Immature natural killer cell (primary cell): ENCODE measurements around the gene GUCY1A2. TPM values are rescaled to one million over a fixed set of nuclear protein-coding genes. Genes with fewer than 3 reads are reported as not detected.
"Not testable (repeated sequence)": the region's sequence is repeated elsewhere in the genome, so short reads cannot be mapped to it uniquely, and the experiment has no call there.

ENCODE experiments used
- DNase-seq, 3 donors: peaks; one replicate each; pipeline ENCODE4 v3.0.0; 2022; ENCODE audit warnings: mixed read lengths in 1 of 3
- H3K27ac Mint-ChIP-seq, 6 donors: one replicate each; pipeline ENCODE4 v1.8.0; 2020; ENCODE audit warnings: mixed read lengths in 6 of 6, mild to moderate bottlenecking in 5 of 6, inconsistent platforms in 4 of 6, moderate library complexity in 3 of 6
- H3K27me3 Mint-ChIP-seq, 3 donors: one replicate each; pipeline ENCODE4 v1.8.0; 2020 to 2021; ENCODE audit warnings: low read depth in 3 of 3, mild to moderate bottlenecking in 3 of 3, mixed read lengths in 3 of 3, moderate library complexity in 3 of 3, inconsistent platforms in 1 of 3
- H3K36me3 Mint-ChIP-seq, 3 donors: one replicate each; pipeline ENCODE4 v1.8.0; 2020; ENCODE audit warnings: mixed read lengths in 3 of 3, inconsistent platforms in 2 of 3, mild to moderate bottlenecking in 2 of 3
- H3K4me1 Mint-ChIP-seq, 2 donors: one replicate each; pipeline ENCODE4 v1.8.0; 2020; ENCODE audit warnings: inconsistent platforms in 2 of 2, mild to moderate bottlenecking in 2 of 2, mixed read lengths in 2 of 2, moderate library complexity in 1 of 2
- H3K4me3 Mint-ChIP-seq, 5 donors: one replicate each; pipeline ENCODE4 v1.8.0; 2020; ENCODE audit warnings: mild to moderate bottlenecking in 5 of 5, mixed read lengths in 5 of 5, inconsistent platforms in 3 of 5, moderate library complexity in 3 of 5
- H3K9me3 Mint-ChIP-seq, 6 donors: one replicate each; pipeline ENCODE4 v1.8.0; 2020; ENCODE audit warnings: mild to moderate bottlenecking in 6 of 6, mixed read lengths in 6 of 6, inconsistent platforms in 4 of 6, moderate library complexity in 3 of 6
- polyA plus RNA-seq, 3 donors: library from polyadenylated mRNA; unstranded; fragments of 300-500 nt; fragmentation: Illumina TruSeq; gene quantifications; one replicate each; pipeline ENCODE4 v1.2.3, GENCODE V29; 2021

GUCY1A2 gene
- polyA plus RNA-seq, 3 donors from 2014 or later: not detected

DNA sequence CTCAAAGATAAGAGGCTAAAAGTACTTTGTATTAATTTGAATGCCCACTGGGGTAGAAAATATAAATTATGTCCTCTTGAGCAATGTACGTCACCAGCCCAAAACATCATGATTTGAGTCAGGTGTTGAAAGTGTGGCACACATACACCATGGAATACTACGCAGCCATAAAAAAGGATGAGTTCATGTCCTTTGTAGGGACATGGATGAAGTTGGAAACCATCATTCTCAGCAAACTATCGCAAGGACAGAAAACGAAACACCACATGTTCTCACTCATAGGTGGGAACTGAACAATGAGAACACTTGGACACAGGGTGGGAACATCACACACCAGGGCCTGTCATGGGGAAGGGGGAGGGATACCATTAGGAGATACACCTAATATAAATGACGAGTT, 134.6 kb downstream of the GUCY1A2 start:
- not testable (repeated sequence) for DNase-seq, H3K36me3 Mint-ChIP-seq, H3K4me1 Mint-ChIP-seq, H3K27me3 Mint-ChIP-seq, H3K4me3 Mint-ChIP-seq, H3K27ac Mint-ChIP-seq
- H3K9me3 Mint-ChIP-seq: peaks cover 9 to 46% (median 30%) of the 10 kb centered on the region in 6 donors

- no peak overlapping the region for H3K4me3 Mint-ChIP-seq
- H3K27ac Mint-ChIP-seq: no peak overlapping the region
- H3K36me3 Mint-ChIP-seq: peaks cover 0 to 4% (median 2%) of the 10 kb centered on the region in 3 donors
- H3K9me3 Mint-ChIP-seq: peaks cover 7 to 42% (median 33%) of the 10 kb centered on the region in 6 donors
- H3K4me1 Mint-ChIP-seq: no peaks in the 10 kb centered on the region
- no peak for DNase-seq
- H3K27me3 Mint-ChIP-seq: no peaks in the 10 kb centered on the region
These were observed 138.3 kb downstream of the GUCY1A2 start for GRCh38 chr11:106879832-106880546.

DNA sequence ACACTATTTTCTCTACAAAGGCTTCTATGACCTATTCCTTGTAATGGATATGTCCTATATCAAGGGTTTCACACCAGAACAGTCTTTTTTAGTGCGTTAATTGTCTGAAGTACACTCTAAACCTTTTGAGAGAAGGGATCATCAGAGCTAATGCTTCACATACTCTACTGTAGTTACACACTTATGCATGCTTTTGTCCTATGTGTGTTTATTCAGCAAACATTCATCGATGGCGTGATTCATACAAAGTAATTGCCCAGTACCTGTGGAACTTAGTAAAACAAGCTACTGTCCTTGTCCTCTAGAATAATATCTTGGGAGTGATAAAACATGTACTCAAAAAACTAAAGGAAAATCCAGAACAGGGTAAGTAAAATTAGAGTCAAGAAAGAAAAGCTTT, 139.2 kb downstream of the GUCY1A2 start:
- no peak overlapping the region for H3K4me3 Mint-ChIP-seq
- H3K4me1 Mint-ChIP-seq: no peaks in the 10 kb centered on the region
- H3K27ac Mint-ChIP-seq: no peak overlapping the region
- no peak for DNase-seq
- peaks cover 7 to 46% (median 28%) of the 10 kb centered on the region in 6 donors for H3K9me3 Mint-ChIP-seq
- H3K27me3 Mint-ChIP-seq: no peaks in the 10 kb centered on the region
- peaks cover 0 to under 1% (median under 1%) of the 10 kb centered on the region in 3 donors for H3K36me3 Mint-ChIP-seq

DNA sequence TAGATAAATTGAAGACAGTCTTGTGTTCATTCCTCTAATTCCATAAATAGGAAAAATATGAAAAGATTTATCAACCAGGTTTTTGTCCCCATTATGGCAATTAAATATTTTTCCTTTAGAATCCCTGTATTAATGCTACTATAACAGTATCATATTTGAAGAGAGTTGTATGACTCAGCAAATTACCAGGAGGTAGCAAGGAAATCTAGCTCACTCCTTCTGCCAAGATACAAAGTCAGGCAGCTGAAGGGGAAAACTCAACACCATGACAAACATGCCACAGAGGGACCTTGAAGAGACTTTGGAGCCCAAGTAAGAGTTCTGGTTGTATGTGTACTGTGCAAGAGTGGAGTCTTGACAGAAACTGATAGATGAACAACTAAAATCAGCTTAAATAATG, 143.3 kb downstream of the GUCY1A2 start:
- Mint-ChIP-seq H3K9me3 (peaks cover 11 to 60% (median 28%) of the 10 kb centered on the region in 6 donors), H3K27ac (no peak overlapping the region), H3K36me3 (peaks cover 0 to 4% (median 0%) of the 10 kb centered on the region in 3 donors), H3K4me3 (no peak overlapping the region), H3K4me1 (no peaks in the 10 kb centered on the region), H3K27me3 (no peaks in the 10 kb centered on the region)
- no peak for DNase-seq

- H3K36me3 Mint-ChIP-seq: peaks cover 0 to 4% (median 0%) of the 10 kb centered on the region in 3 donors
- peaks cover 8 to 57% (median 26%) of the 10 kb centered on the region in 6 donors for H3K9me3 Mint-ChIP-seq
- no peaks in the 10 kb centered on the region for H3K4me1 Mint-ChIP-seq
- H3K4me3 Mint-ChIP-seq: no peak overlapping the region
- H3K27me3 Mint-ChIP-seq: no peaks in the 10 kb centered on the region
- no peak for DNase-seq
- no peak overlapping the region for H3K27ac Mint-ChIP-seq
These were observed 146.0 kb downstream of the GUCY1A2 start for GRCh38 chr11:106872246-106872645.

- Mint-ChIP-seq H3K4me1 (no peaks in the 10 kb centered on the region), H3K36me3 (no peaks in the 10 kb centered on the region), H3K4me3 (no peak overlapping the region), H3K9me3 (peaks cover 15 to 29% (median 20%) of the 10 kb centered on the region in 6 donors), H3K27ac (no peak overlapping the region), H3K27me3 (peaks cover 0 to 2% (median 0%) of the 10 kb centered on the region in 3 donors)
- DNase-seq: no peak
These were observed 160.1 kb downstream of the GUCY1A2 start for GRCh38 chr11:106858200-106858599.

- H3K27ac Mint-ChIP-seq: no peak overlapping the region
- peaks cover 14 to 31% (median 22%) of the 10 kb centered on the region in 6 donors for H3K9me3 Mint-ChIP-seq
- H3K4me1 Mint-ChIP-seq: no peaks in the 10 kb centered on the region
- no peak overlapping the region for H3K4me3 Mint-ChIP-seq
- no peak for DNase-seq
- H3K27me3 Mint-ChIP-seq: no peaks in the 10 kb centered on the region
- H3K36me3 Mint-ChIP-seq: no peaks in the 10 kb centered on the region
These were observed 161.7 kb downstream of the GUCY1A2 start for GRCh38 chr11:106856566-106856965.

- Mint-ChIP-seq H3K9me3 (peaks cover 16 to 37% (median 23%) of the 10 kb centered on the region in 6 donors), H3K4me3 (no peak overlapping the region), H3K27ac (no peak overlapping the region), H3K27me3 (no peaks in the 10 kb centered on the region), H3K4me1 (no peaks in the 10 kb centered on the region), H3K36me3 (no peaks in the 10 kb centered on the region)
- no peak for DNase-seq
These were observed 163.8 kb downstream of the GUCY1A2 start for GRCh38 chr11:106854429-106854828.

DNA sequence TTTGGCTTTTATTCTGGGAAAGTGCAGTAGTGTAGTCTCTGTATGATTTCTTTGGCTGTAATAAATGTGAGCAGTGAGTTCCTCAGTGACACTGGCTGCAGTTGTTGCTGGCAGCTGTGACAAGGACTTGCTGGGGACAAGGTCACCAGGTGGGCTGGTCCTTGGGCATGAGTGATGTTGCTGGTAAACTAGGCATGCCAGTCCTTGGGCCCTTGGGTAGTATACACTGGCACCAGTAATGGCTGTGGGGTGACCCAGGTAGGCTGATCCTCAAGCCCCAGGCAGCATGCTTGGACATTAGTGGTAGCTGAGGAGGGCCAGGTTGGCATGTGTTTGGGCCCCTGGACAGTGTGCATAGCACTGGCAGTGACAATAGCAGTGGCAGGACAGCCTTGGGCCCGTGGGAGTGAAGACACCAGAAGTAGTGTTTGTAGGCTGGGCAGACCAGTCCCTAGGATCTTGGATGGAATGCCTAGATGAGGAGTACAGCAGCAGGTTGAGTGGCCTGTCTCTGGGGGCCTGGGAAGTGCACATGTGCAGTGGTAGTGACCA, 164.3 kb downstream of the GUCY1A2 start:
- no peak overlapping the region for H3K27ac Mint-ChIP-seq
- DNase-seq: no peak
- no peak overlapping the region for H3K4me3 Mint-ChIP-seq
- H3K27me3 Mint-ChIP-seq: no peaks in the 10 kb centered on the region
- H3K4me1 Mint-ChIP-seq: no peaks in the 10 kb centered on the region
- no peaks in the 10 kb centered on the region for H3K36me3 Mint-ChIP-seq
- H3K9me3 Mint-ChIP-seq: peaks cover 16 to 37% (median 23%) of the 10 kb centered on the region in 6 donors

- Mint-ChIP-seq H3K4me3 (no peak overlapping the region), H3K4me1 (no peaks in the 10 kb centered on the region), H3K9me3 (peaks cover 18 to 37% (median 26%) of the 10 kb centered on the region in 6 donors), H3K36me3 (no peaks in the 10 kb centered on the region), H3K27me3 (no peaks in the 10 kb centered on the region), H3K27ac (no peak overlapping the region)
- no peak for DNase-seq
These were observed 165.5 kb downstream of the GUCY1A2 start for GRCh38 chr11:106852779-106853178.

GRCh38 chr11:106848526-106848925, 169.8 kb downstream of the GUCY1A2 start:
- H3K27ac Mint-ChIP-seq: no peak overlapping the region
- H3K4me3 Mint-ChIP-seq: no peak overlapping the region
- H3K4me1 Mint-ChIP-seq: no peaks in the 10 kb centered on the region
- peaks cover 14 to 47% (median 28%) of the 10 kb centered on the region in 6 donors for H3K9me3 Mint-ChIP-seq
- H3K36me3 Mint-ChIP-seq: no peaks in the 10 kb centered on the region
- DNase-seq: no peak
- no peaks in the 10 kb centered on the region for H3K27me3 Mint-ChIP-seq

GRCh38 chr11:106842134-106842533, 176.1 kb downstream of the GUCY1A2 start:
- Mint-ChIP-seq H3K4me1 (no peaks in the 10 kb centered on the region), H3K4me3 (no peak overlapping the region)

GRCh38 chr11:106840947-106841346, 177.3 kb downstream of the GUCY1A2 start:
- Mint-ChIP-seq H3K36me3 (no peaks in the 10 kb centered on the region), H3K4me3 (no peak overlapping the region), H3K4me1 (no peaks in the 10 kb centered on the region), H3K27me3 (peaks cover 0 to 2% (median 0%) of the 10 kb centered on the region in 3 donors), H3K27ac (no peak overlapping the region), H3K9me3 (peaks cover 15 to 47% (median 22%) of the 10 kb centered on the region in 6 donors)
- no peak for DNase-seq

More at GRCh38 chr11:106842134-106842533, 176.1 kb downstream of the GUCY1A2 start:
- Mint-ChIP-seq H3K27ac (no peak overlapping the region), H3K36me3 (no peaks in the 10 kb centered on the region), H3K9me3 (peaks cover 15 to 54% (median 24%) of the 10 kb centered on the region in 6 donors), H3K27me3 (peaks cover 0 to 2% (median 0%) of the 10 kb centered on the region in 3 donors)
- DNase-seq: no peak

DNA sequence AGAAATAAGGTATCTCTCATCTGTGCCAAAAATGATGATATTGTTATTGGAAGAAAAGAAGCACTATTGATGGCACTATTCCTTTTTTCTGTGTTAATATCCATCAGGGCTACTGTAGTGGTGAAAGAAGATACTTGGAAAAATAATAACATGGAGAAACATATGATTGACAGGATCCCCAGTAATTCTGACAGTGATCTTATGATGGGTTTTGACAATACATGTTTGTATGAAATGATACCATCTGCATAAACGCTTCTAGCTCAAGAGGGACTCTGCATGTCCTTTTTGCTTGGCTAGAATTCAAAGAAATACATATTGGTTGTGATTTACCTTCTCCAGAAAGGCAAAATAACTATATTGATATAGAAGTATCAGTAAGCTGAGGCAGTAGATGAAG, 178.1 kb downstream of the GUCY1A2 start:
- H3K27me3 Mint-ChIP-seq: peaks cover 0 to 2% (median 0%) of the 10 kb centered on the region in 3 donors
- H3K36me3 Mint-ChIP-seq: no peaks in the 10 kb centered on the region
- no peak overlapping the region for H3K27ac Mint-ChIP-seq
- no peak for DNase-seq
- H3K4me3 Mint-ChIP-seq: no peak overlapping the region
- H3K9me3 Mint-ChIP-seq: peaks cover 15 to 39% (median 22%) of the 10 kb centered on the region in 6 donors
- H3K4me1 Mint-ChIP-seq: no peaks in the 10 kb centered on the region
